Activated CD8-positive, alpha-beta T cell treated with anti-CD3 and anti-CD28 coated beads for 36 hours (primary cell): ENCODE data around the gene NETO2. TPM values are rescaled to one million over a fixed set of nuclear protein-coding genes. Genes with fewer than 3 reads are reported as not detected.

ENCODE experiments used
- ATAC-seq: fragments of 200-7000 bp; cut with Tn5 transposase; one replicate; pipeline ENCODE4 v1.10.0; 2021; ENCODE audit warnings: mild to moderate bottlenecking, moderate library complexity
- CTCF ChIA-PET: fragments of 350-600 bp; sonication (Branson Sonifier 250); formaldehyde crosslinking; loops from one replicate; lab custom pipeline; 2021; ENCODE audit warnings: antibody characterized with exemption; lab: Charles Lee
- POLR2A ChIA-PET: fragments of 350-600 bp; sonication (Branson Sonifier 250); formaldehyde crosslinking; loops from one replicate; lab custom pipeline; 2021; ENCODE audit warnings: antibody characterized with exemption; lab: Charles Lee
- DNase-seq: peaks from one replicate; pipeline ENCODE4 v3.0.0-alpha.2; 2020
- H3K27ac Mint-ChIP-seq: one replicate; pipeline ENCODE4 v1.8.0; 2021; ENCODE audit warnings: mild to moderate bottlenecking, mixed read lengths
- H3K27me3 Mint-ChIP-seq: one replicate; pipeline ENCODE4 v1.8.0; 2021; ENCODE audit warnings: mixed read lengths
- H3K36me3 Mint-ChIP-seq: one replicate; pipeline ENCODE4 v1.8.0; 2021; ENCODE audit warnings: low read depth, mixed read lengths
- H3K4me1 Mint-ChIP-seq: one replicate; pipeline ENCODE4 v1.8.0; 2021; ENCODE audit warnings: low read depth, mixed read lengths
- H3K4me3 Mint-ChIP-seq: one replicate; pipeline ENCODE4 v1.8.0; 2021; ENCODE audit warnings: mild to moderate bottlenecking, moderate library complexity, mixed read lengths
- H3K9me3 Mint-ChIP-seq: one replicate; pipeline ENCODE4 v1.8.0; 2021; ENCODE audit warnings: mixed read lengths
- CTCF ChIP-seq: fragments of 200-600 bp; IDR thresholded peaks from one replicate; pipeline ENCODE4 v1.8.0; 2022; ENCODE audit warnings: antibody characterized with exemption, mild to moderate bottlenecking
- intact Hi-C: fragments of 100-400 bp; cut with micrococcal nuclease; formaldehyde crosslinking; loops from one replicate; pipeline ENCODE4 v1.10.0; 2022
- total RNA-seq, 2 experiments: library from RNA; stranded (reverse); gene quantifications; one replicate each; pipeline ENCODE4 v1.2.3, GENCODE V29; 2021

The NETO2 gene
- total RNA-seq, 2 experiments from 2014 or later, result 2.8 to 3.1 TPM

- Mint-ChIP-seq H3K27ac (no peak overlapping the region), H3K4me1 (no peaks in the 10 kb centered on the region), H3K36me3 (no peaks in the 10 kb centered on the region), H3K9me3 (no peaks in the 10 kb centered on the region), H3K4me3 (no peak overlapping the region), H3K27me3 (no peaks in the 10 kb centered on the region)
- no peak for TF ChIP-seq CTCF
- intact Hi-C loops, result no loop called here
- ChIA-PET CTCF (interaction anchor here (1.5 to 2.9 kb wide), 3 partner anchors 9 to 113 kb away, joined by 3 to 16 read pairs (median 4); no protein-coding TSS in a partner anchor), POLR2A (no interaction called here)
- DNase-seq, result no peak
- no peak for ATAC-seq
These were observed 114.9 kb downstream of the NETO2 start for GRCh38 chr16:47028767-47029377.

Other genes starting within 250 kb of the NETO2 start
- 10 to 100 TPM; 68.4 to 70.2 TPM for gene DNAJA2, start 170.3 kb downstream of the NETO2 start, total RNA-seq